NCI-H1417 (cell line): ENCODE results near the gene LRRC14B.

Source experiments
- DNase-seq, 3 experiments: peaks; one replicate each; lab custom pipeline; 2025; lab: John Stamatoyannopoulos, UW

The LRRC14B gene

DNA sequence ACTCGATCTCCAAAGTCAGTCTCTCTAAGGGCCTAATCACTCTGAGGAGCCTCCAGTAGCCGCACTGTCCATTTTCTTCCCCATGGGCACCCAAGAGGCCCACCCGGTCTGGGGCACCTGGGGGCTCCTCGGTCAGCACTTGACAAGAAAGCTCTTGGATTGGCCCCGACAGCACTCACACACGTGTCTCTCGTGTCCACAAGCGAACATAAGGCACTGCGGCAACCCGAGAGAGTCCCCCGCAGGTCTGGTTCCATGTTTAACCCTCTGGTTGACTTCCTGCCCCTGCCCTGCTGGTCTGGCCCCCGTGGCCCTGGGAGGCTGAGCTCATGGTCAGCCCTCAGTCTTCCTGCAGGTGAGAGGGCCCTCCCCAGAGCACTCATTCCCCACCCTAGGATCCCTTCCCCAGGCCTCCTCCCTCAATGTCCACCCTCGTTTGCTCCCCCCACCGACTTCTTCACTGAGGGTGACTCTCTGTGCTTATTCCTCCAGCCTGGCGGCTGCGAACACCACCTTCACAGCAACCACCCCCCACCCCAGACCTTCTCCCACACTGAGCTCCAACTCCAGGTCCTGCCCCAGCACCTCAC lies 16.3 kb upstream of the LRRC14B start:
- no peak for DNase-seq

DNA sequence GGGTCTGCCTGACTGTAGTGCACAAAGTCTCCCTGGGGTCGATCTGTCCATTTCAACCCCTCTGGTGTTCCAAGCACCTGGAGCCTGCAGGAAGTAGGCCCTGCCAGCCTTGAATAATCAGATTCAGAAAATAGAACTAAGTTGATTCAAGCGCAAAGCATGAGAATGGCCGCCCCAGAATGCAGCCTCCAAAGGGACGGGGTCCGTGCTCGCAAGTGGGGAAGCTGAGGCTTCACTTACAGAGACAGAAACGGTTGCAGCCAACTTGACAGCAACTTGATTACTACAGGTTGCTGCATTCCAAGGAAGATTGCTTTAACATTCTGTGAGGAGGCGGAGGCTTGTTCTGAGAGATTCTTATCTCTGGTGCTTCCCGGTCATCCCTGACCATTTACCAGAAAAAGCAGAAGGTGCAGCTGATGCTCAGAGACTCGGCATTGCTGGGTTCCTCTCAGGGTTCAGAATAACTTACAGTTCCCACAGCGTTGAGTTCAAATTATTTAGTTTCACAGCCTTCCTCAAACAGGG lies 14.9 kb upstream of the LRRC14B start:
- no peak for DNase-seq

DNA sequence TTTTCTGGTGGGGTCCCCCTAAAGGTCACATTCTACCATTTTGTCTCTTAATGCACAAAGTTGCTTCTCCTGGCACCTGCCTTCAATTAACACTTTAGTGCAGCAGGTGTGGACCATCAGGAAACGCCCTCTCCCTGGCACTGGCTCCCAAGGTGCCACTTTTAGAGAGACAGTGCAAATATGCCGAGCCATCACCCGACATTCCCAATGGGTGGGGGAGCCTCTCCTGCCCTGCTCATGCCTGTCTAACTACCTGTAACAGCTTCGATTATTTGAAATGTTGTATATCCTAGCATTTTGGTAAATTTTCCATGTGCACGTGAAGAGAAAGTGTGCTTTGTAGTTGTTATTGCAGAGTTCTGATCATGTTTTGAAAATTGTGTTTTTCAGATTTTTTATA lies 13.2 kb upstream of the LRRC14B start:
- DNase-seq, result peak in 2 of 3 experiments; percentile 48 to 74

DNA sequence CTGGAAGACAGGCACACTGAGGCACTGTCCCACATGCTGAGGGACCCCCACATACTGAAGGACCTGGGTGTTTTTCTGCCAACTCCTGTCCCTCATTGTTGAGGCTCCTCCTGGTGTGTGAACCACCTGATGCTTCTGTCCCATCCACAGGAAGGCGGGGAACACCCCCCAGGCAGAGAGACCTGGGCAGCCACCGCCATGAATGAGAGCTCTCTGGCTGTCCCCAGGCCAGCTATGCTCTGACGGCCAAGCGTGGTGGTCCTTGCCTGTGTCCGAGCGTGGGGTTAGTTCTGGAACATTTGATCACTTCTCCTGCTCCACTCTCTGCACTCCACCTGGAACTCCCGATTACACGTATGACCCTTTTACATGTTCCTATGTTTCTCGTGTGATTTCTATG lies 11.9 kb upstream of the LRRC14B start:
- no peak for DNase-seq

DNA sequence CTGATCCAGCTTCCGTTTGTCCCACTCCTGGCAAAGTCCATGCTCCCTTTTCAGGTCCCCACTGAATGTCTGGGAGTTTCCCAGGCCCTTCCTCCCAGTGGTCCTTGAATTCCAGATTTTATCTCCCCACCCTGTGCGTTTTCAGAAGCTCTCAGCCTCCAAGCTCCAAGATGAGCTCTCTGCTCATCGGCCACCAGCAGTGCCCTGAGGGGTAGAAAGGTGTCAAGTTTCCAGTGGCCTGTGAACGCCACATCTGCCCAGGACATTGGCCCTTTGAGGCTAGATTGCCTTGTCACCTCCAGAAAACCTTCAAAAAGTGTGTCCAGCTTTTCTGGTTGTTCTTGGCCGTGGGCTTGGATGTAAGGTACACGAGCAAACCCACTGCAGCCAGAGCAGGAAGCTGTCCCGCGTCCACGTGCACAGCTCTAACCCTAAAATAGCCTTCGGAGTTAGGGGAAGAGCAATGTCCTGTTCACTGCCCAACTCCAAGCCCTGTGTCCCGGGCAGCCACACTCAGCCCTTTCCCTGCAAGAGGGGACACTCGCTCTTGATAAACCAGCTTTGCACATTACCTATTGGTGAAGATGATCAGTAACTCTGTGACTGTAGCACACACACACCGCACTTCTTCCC lies 10.9 kb upstream of the LRRC14B start:
- no peak for DNase-seq

DNA sequence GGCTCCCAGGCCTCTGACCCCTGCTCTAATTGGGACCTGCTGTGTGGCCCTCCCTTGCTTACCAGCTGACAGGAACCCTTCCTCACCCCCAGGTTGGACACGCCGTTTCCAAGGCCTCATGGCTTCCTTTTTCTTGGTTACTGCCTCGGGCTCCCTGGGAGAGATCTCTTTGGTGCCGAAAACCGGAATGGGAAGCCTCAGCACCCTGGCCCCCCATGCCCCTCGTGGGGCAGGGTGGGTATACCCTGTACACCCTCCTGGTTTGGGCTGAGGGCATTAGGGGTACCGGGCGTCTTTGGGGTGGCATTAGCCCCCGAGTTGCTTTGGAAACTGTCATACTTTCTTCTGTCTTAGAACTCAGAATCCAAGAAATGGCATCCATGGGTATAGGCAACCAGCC lies 10.1 kb upstream of the LRRC14B start:
- no peak for DNase-seq

DNA sequence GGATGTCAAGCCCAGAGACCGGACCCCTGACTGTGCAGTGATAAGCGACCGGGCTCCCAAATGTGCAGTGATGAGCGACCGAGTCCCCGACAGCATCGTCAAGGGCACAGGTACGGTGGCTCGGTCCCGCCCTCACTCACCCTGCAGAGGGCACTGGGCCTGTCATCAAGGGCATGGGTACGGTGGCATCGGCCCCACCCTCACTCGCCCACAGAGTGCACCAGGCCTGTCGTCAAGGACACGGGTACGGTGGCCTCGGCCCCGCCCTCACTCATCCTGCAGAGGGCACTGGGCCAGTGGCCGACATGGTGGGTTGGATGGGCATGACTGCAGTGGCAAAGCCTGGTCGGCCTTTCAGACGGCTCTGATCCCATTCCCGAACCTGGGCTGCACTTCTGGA lies 9.7 kb upstream of the LRRC14B start:
- DNase-seq, result no peak

DNA sequence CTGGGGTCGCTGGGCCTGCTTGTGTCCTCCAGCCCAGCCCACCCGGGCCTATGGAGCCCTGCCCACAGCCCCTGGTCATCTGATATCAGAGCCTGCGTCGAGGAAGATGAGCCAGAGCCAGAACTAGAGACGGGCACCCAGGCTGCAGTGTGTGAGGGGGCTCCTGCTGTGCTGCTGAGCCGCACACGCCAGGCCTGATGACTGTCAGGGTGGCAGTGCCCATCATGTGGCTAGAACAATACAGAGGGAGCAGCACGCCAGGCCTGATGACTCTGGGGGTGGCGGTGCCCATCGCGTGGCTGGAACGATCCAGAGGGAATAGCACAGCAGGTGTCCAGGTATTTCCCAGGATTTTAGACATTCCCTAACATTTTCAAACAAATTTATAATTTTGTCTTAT lies 9.2 kb upstream of the LRRC14B start:
- DNase-seq, result no peak

DNA sequence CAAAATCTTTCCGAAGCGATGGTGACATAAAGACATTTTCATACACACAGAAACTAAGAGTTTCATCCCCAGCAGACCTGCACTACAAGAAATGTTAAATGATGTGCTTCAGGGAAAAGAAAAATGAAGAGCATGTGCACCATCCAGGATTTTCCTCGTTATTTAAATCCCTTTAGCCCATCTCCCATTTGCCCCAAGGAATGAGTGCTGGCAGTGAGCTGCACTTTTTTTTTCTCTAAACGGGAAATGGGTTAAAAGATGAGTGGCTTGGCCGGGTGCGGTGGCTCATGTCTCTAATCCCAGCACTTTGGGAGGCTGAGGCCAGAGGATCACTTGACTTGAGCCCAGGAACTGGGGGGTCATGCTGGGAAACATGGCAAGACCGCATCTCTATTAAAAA lies 6.8 kb upstream of the LRRC14B start:
- no peak for DNase-seq

DNA sequence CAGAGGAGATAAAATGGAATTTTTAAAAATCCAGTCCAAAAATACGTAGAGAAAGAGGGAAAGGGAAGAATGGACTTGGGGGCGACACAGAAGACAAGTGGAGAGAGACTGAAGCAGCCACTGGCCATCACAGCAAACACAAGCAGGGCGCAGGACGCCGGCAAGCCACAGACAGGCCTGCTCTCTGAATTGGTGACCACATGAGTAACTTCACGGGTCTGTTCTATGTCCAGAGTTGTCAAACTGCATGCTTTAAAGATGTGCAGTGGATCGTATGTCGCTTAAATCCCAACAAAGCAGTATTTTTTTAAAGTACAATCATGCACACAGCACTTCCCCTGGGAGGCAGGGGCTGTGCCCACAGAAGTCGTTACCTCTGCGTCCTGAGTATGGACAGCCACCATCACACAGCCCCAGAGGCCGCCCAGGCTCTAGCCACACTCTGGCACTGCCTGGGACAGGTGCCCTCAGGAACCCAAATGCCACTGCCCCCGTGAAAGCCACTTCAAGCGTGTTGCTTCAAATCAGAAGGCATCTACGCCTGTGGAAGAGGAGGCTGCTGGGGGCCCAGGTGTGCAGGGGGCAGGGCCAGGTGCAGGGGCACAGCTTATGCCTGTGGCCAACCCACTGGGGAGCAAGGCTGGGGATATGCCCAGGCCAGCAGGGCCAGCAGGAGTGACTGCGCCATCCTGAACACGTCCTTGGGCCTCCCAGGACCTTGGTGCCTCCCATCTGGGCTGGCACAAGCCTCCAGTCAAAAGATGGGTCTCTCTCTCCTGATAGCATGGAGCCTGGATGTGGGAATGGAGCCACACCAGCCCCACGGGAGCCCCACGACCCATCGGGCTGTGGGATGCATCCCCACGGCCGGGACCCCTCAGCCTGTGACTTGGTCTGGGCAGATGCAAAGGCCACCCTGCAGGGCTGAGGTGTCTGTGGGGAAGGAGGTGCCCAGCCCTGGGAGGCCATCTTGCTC lies 5.9 kb upstream of the LRRC14B start:
- DNase-seq, result no peak

DNA sequence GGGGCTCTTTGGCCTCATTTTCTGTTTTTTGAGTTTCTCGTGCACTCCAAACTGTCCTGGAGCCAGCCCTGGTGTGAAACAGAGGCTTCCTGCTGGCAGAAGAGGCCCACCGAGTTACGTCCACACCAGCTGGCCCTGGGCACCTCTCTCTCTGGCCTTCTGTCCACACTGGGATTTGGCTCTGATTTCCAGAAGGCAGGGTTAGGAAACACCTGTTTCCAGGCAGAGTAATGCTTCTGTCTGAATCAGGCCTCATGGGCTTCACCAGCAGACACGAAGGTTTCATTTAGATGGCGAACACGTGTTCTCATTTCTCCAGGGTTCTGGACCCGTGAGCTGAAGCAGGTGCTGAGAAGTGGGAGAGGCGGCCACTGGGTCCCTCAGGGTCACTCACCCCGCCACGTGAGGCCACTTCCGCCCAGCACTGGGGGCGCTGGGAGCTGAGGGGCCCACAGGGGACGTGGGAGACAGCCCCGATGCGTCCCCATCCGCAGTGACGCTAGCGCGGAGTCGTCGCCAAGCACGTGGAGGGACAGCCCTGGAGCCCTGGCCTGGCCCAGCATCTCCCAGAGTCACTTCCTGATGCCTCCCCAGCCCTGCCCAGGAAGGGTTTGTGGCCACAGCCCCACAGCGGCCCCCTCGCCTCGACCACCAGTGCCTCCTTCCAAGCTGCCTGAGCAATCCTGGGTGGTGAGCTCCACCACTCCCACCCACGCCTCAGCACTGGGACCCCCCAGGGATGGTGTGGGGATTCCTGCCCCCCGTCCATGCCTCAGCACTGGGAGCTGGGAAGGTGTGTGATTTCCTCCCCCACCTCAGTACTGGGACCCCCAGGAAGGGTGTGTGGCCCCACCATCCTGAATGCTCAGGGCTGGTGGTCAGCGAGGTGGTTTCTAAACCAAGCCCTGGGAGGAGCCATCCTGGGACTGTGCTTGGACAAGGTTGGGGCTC lies 4.9 kb upstream of the LRRC14B start:
- no peak for DNase-seq

DNA sequence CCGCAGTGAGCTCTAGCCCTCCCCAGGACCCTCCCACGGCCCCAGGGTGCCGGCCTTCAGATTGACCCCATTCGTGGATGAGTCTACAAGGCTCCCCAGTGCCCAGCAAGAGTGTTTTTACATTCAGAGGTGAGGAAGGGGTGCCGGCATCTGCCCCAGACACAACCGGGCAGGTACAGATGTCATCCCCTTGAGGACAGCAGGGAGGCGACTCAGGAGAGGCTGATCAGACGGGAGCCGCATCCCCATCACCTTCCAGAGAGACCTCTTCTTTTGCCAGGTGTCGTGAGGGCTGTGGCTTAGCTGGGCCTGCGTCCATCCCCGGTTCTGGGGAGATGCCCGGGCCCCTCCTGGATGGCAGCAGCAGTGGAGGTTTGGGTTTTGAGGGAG lies 4.3 kb upstream of the LRRC14B start:
- DNase-seq, result no peak

DNA sequence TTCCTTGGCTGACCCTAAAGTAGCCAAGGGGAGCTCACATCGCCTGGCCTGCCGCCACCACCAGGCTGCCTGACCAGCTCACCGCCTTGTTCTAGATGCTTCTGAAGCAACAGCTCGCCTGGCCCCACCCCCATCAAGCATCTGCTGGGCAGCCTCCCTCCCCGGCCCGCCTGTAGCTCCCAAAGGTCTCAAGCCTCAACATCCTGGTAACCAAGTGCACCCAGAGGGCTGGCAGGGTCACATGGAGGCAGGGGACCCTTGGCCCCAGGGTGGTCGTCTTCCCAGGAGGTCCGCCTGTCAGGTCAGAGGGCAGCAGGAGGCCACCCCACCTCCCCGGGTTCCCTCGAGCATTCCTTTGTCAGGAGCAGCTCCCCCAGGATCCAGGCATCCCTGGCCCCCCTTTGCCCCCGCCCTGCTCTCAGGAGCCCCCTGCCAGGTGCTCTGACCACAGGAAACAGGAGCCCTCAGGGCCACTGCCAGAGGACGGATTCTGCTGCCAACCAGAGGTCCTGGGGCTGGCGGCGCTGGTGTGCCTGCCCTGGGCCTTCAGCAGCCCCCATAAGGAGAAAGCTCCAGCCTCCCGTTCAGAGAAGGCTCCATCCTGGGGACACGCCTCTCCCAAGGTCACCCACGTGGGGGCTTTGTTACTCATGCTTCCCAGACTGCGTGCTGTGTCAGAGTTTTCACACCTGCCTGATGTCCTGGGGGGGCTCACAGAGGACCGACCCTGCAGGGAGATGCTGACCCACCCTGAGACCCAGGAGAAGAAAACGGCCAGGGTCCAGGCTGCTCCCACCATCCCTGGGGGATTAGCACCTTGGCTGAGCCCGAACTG lies 3.5 kb upstream of the LRRC14B start:
- no peak for DNase-seq

DNA sequence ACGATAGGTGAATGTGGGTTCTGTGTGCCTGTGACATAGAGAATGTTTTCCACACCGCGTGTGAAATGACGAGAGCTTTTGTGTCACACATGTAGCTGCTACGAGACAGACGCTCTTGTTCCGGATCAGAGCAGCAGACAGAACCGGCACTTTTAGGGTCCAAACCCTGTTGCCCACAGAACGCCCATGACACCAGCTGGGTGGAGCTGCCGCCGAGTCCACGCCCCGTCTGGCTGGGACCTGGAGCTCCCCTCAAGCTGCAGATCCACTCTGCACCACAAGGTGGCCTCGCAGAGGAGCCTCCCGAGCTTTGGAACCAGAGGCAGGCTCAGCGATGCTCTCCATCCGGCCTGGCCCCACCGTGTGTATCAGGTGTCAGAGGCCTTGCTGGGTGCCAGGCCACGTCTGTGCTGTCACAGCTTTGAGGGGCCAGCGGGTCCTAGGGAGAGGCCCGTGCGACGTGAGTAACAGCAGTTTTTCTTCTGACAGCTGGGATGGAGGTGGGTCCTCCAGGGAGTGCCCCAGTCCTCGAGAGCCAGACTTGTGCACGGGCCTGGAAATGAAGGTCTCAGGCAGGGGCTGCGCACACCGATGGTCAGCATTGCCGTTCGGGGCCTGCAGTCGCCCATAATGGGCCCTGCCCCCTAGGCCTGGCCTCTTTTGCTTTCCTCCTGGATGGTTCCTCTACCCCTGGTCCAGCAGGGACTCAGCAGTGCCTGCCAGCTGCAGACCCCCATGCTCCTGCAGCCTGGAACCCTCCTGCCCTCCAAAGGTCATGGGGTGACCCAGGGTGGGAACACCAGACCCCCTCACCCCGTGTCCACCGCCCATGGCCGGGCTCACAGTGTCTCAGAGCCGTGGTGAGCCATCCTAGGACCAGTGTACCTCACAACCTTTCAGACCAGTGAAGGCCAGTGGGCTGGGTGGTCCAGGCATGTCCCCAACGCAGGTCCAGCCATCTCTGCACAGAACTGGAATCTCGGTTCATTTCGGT lies 2.5 kb upstream of the LRRC14B start:
- DNase-seq, result peak; percentile 85 to 94 (median 93)

DNA sequence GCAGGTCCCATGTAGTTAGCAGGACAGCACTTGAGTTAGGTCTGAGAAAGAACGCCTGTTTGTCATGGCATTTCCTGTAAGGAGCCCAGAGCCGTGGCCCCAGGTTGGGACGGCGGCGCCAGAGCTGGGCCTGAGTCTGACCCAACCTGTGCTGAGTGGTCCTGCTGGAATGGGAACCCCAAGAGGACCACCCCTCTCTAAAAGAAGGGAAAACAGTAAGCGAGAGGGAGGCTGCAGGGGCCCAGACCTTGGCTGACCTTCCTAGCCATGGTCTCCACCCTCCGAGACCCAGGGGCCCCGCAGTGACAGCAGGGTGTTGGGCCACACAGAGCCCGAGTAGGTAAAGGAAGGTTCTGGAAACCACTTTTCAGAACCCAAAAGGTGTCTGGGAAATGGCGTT lies 1.8 kb upstream of the LRRC14B start:
- DNase-seq, result no peak

DNA sequence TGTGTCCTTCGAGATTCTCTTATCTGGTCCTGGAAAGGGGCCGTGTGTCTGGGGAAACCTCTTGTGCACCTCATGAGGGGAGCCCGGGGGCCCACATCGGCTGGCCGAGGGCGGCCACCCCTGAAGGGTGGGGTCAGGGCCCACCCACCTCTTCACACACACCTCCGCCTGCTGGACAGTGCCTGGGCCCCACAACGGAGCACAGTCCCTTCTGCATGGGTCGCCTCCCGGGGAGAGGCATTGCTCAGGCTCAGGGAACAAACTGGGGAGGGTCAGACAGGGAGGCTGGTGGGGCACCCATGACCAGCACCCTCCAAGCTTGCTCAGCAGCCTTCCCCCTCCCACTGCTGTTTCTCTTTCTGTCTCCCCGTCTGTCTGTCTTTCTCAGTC lies 1.3 kb upstream of the LRRC14B start:
- DNase-seq, result no peak

DNA sequence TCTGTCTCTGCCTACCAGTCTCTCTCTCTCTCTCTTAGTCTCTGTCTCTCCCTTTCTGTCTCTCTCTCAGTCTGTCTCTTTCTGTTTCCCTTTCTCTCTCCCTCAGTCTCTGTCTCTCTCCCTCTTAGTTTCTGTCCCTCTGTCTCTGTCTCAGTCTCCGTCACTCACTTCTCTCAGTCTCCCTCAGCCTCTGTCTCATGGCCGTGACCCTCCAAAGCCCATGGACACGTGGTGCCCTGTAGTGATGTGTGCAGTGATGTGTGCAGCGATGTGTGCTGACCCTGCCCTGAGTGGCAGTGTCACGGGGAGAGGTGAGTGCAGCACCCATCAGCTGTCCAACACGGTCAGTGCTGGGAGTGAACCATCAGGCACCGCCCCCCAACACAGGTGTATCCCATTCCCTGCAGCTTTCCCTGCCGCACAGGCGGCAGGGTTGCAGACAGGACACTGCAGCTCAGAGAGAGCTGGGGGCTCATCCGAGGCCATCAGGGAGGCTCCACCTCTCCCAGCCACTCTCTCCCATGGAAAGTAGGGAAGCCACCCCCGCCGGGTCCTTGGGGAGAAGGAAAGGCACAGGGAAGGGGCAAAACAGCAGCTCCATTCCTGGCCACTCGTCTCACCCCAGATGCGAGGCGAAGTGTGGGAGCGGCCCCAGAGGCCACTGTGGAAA lies 794 bp upstream of the LRRC14B start:
- DNase-seq, result no peak

DNA sequence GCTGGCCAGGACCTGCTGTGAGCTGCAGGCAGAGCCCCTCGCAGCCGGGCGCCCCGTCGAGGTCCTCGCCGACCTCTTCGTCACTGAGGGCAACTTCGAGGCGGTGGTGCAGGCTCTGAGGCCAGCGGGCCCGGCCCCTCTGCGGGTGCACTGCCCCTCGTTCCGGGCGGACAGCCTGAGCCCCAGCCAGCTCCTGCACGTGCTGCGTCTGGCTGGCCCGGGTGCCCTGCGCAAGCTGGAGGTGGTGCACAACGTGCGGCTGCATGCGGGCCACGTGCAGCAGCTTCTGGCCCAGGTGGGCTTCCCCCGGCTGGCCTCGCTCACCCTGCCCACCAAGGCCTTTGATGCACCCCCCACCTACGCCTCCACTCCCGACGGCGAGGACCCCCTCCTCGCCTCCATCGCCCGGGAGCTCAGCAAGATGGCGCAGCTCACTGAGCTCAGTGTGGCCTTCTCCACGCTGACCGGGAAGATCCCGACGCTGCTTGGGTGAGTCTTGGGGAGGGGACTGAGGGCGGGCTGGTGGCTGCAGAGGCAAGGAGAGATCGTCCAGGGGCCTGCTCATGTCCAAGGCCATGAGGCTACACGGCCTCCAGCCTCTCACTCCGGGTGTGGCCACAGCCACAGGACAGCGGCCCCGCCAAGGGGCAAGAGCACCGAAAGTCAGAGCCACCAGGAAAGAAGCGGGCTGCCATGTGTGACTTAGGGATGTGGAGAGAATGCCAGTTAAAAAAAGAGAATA lies 825 bp downstream of the LRRC14B start:
- DNase-seq, result peak in 1 of 3 experiments; percentile 44

DNA sequence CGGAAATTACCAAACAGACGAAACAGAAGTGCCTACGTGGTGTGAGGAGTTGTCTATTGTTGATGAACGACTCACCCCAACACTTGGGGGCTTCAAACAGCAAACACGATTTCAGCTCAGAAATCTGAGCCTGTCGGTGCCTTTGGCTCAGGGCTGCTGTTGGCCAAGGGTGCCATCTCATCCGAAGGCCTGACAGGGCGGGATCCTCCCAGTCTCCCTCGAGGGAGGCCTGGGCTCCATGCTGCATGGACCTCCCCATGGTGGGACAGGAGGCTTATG lies 1.3 kb downstream of the LRRC14B start:
- no peak for DNase-seq
